Measurements from ENCODE around the gene ZNF775.

ZNF775 gene

DNA sequence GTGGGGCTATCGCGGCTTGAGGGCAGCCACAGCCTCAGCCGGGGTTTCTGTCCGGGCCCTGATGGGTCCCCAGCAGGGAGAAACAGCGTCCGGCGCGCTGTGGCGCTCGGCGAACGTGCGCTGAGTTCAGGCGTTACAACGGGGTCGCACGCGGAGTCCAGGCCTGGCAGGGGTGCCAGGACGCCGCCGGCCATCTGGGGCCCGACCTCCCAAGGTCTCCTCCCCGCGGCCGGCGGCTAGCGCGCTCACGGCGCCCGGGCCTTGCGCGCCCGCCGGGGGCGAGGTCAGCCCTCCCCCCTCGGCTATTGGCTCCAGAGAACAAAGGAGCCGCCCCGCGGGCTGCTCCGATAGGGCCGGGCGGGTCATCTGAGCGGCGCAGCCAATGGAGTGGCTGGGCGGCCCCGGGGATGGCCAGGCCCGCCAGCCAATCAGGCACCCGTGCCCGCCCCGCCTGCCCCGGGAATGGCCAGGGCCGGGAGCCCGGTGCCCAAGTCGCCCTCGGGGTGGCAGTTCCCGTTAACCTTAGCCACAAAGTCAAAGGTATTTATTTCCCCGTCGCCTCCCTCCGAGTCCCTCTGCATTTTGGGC, at the start of gene ZNF775:
ZNF775 (plus strand) TSS at position 478 of the 588 bp plus-strand sequence. CDS start 9,141 bp downstream, outside the sequence.
- peak; percentile 81 for DNase-seq (ENCODE audit: low read depth)

DNA sequence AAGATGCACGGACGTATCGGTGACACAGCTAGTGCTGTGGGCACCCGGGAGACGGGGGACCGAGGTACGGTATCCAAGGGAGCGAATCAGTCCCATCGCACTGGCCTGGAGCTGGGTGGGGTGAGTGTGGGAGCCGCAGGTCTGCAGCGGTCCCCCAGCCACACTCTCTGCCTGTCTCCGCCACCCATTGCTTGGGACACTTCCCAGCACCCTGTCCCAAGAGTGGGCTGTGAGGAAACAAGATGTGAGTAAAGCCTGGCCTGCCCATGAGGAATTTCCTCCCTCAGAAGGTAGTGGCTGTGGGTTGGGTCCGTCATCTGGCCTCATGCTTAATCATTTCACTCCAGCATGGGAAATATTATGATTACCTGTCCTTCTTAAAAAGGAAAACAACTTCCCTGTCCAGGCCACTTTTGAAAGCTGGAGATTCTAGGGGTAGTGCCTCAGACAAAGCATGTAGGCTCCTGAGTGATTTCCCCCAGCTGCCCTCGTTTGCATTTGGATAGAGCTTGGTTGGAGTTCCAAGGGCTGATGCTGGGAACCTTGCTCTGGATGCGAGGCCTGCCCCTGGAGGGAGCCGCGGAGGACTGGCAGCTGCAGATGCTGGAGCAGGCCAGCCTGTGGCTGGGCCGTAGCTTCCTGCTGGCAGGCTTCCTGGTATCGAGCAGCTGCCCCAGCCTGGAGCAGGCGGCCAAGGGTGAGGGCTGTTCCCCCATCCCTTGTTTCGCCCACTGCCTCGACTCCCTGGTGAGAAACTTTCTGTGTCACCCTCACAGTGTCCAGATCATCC, 49.6 kb upstream of the ZNF775 start:
- DNase-seq (ENCODE audit: low read depth), result no peak

DNA sequence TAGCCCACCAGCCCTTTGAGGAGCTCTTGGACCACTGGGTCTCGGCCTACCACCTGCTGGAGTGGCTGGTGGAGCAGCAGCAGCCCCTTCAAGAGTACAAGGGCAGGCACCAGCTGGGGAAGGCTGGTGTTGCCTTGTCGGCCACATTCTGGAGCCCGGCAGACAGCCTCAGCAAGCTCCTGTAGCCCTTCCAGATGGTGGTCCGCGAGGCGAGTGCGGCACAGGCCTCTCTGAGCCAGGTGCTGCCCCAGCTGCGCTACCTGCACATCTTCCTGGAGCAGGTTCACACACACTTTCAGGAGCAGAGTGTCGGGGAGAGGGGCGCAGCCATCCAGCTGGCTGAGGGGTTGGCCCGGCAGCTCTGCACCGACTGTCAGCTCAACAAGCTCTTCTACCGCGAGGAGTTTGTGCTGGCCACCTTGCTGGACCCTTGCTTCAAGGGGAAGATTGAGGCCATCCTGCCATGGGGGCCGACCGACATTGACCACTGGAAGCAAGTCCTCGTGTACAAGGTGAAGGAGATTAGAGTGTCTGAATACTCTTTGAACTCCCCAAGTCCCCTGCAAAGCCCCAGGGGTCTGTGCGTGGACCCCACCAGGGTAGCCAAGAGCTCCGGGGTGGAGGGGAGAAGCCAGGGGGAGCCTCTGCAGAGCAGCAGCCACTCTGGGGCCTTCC, 48.8 kb upstream of the ZNF775 start:
- no peak for DNase-seq (ENCODE audit: low read depth)

DNA sequence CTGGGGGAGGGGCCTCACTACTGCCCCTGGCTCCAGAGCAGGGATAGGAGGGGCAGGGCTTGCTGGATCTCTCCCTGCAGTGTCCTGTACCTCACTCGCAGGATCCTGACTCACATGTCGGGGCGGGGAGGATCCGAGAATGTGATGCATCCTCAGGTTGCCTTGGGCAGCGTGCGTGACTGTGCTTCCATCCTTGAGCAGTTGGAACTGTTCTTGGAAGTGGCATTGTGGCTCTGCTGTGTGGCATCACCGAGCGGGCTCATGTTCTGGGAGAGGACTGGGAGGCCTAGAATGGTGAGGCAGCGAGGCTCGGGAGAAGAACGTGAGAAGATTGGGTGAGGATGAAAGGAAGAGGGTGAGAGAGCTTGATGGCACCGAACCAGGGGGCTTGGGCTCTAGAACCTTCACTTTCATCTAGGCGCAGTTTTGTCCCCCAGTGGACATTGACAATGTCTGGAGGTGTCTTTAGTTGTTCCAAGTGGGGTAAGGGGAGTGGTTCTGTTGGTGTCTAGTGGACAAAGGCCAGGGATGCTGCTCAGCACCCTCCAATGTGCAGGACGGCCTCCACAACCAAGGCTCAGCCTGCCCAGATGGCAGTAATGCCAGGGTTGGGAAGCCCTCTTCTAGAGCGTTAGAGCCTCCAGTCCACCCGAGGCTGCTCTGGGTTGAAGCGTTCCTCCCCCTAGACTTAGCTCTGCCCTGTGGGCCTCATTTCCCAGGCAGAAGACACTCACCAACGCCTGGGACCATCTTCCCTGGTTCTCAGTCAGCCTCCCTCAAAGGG, 46.1 kb upstream of the ZNF775 start:
- no peak for DNase-seq (ENCODE audit: low read depth)

DNA sequence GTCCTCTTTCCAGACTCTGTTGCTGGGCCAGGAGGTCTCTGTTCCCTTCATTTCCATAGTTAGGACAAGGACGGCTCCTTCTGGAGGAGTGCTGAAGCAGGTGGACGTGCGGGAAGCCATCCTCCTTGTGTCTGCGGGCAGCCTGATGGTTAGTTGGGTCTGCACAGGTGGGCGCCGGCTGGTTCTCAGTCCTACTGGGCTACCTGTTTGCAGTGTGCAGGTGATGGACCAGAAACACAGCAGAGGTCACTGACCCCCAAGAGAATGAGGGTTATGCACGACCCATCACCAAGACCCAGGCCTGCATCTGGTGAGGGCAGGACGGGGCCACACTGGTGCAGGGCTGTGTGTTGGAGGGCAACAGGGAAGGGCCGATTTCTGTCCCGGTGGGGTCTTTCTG, 45.5 kb upstream of the ZNF775 start:
- no peak for DNase-seq (ENCODE audit: low read depth)

DNA sequence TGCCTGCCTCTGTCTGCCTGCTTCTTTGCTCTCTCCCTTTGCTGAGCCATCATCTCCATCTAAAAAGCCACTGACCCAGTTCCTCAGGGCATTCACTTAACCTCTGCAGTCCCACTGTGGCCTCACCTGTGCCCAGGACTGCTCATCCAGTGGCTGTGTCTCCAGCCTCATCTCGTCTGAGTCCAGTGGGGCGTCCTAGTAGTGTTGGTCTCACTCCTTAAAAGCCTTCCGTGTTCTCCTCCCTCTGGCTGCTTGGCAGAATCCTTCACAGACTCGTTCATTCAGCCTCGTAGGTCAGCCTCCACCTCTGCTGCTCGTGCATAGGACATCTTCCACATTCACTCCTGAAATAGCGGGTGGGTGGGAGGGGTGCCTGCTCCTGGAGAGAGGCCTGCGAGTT, 45.0 kb upstream of the ZNF775 start:
- DNase-seq (ENCODE audit: low read depth), result no peak

DNA sequence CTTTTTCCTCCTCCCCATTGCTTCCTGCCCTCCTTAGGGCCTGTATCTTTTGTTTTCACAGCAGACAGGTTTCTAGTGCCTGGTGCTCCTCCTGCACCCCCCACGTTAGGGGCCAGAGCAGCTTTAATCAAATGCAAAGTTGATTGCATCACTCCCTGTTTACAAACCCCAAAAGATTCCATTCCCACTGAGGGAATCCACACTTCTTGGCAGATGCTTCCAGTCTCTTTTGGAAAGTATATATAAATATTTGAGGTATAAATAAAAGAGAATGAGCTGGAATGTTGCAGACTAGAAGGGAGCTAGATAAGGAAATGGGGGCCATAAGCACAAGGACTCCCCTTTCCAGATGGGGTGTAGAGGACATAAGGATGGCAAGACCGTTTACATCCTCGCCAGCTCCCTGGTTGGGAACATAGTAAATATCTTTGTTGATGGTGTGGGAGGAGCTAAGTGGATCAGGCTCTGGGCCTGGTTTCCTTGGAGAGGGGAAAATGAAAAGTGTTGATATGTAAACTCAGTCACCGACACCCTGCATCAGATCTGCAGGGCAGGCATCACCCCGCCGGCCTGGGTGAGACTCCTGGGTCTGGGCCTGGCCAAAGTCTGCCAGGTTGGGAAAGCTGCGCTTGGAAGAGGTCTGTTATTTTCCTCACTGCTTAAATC, 43.9 kb upstream of the ZNF775 start:
- no peak for DNase-seq (ENCODE audit: low read depth)

DNA sequence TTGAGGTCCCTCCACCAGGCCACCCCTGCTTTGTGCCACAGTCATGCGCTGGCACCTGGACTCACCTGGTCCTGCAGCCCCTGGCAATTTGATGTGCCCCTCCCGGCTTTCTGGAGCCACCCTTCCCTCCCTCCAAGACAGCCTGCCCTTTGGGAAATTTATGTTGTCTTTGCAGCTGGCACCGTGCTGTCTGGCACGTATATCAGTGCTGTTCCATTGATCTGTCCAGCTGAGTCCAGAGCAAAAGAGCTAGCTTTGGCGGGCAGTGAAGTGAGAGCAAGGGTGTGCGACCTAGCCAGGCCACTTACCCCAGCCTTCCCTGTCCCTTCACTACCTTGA, 43.4 kb upstream of the ZNF775 start:
- DNase-seq (ENCODE audit: low read depth), result no peak

DNA sequence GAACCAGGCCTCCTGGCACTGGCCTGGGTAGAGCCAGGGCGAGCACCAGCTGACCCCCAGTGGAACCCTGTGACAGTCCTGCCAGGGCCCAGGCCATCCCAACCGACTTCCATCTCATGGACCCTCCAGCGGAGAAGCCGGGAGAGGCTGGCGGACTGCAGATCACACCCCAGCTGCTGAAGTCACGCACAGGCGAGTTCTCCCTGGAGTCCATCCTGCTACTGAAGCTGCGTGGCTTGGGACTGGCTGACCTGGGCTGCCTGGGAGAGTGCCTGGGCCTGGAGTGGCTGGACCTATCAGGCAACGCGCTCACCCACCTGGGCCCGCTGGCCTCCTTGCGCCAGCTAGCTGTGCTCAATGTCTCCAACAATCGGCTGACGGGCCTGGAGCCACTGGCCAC, 42.4 kb upstream of the ZNF775 start:
- DNase-seq (ENCODE audit: low read depth), result no peak

DNA sequence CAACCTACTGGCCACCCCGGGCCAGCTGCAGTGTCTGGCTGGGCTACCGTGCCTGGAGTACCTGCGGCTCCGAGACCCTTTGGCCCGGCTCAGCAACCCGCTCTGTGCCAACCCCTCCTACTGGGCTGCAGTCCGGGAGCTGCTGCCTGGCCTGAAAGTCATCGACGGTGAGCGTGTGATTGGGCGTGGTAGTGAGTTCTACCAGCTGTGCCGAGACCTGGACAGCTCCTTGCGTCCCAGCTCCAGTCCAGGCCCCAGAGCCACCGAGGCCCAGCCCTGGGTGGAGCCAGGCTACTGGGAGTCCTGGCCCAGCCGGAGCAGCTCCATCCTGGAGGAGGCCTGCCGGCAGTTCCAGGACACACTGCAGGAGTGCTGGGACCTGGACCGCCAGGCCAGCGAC, 42.0 kb upstream of the ZNF775 start:
- no peak for DNase-seq (ENCODE audit: low read depth)

DNA sequence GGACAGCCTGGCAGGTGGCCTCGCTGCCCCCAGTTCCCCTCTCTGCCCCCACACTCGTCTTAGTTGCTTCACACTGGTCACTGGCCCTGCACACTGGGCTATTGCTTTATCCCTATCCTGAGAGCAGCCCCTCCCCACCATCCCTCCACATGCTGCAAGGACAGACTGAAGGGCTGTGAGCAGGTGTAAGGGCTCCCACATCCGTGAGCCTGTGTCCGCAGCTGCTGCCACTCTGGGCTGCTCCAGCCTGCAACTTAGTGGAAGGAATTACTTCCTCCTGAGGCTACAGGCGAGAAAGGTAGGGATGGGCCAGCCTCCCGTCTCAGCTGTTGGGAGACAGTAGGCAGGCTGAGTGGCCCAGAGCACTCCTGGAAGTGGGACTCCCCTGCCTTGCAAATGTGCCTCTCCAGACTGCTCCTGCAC, 41.5 kb upstream of the ZNF775 start:
- DNase-seq (ENCODE audit: low read depth), result no peak

DNA sequence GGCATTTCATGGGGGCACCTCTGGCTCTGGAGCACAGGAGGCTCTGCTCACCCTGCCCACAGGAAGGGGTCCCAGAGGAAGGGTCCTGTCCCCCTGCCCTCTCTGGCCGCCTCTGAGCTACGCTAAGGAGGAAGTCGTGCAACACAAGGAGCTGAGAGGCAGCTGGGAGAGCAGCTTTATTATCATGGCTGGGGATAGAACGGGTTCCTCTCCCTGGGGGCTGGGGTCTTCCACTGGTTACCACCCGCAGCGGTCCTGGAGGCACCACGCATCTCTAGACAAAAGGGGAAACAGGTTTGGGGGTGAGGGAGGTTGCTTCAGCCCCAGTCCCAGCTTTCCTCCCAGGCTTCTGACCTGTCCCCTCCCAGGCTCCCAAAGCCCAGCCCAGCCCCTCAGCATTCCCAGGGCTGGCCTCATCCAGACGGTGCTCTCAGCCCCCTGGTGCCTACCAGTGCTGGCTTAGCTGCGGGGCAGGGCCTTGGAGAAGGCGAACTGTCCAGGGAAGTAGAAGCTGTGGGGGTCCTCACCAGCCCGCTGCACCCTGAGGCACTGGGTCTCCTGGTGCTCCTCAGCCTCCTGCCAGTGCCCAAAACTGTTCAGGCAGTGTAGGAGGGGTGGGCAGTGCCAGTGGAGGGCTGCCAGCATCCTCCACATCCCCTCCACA, 40.8 kb upstream of the ZNF775 start:
- DNase-seq (ENCODE audit: low read depth), result no peak

DNA sequence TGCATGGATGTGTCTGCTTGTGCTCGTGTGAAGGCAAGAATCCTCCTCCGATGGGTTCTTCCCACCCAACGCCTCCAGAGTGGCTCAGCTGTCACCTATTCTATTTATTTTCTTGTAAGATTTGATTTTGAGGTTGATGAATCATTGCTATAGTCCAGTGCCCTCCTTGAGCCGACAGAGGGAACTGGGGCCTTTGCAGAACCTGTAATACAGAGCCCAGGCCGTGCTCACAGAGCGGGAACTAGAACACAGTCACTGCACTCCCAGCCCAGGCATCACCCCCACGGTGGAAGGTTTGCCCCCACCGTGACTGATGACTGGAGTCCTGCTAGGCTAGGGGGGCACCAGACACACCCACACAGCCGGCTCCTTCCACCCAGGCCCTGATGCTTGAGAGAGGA, 39.7 kb upstream of the ZNF775 start:
- no peak for DNase-seq (ENCODE audit: low read depth)

DNA sequence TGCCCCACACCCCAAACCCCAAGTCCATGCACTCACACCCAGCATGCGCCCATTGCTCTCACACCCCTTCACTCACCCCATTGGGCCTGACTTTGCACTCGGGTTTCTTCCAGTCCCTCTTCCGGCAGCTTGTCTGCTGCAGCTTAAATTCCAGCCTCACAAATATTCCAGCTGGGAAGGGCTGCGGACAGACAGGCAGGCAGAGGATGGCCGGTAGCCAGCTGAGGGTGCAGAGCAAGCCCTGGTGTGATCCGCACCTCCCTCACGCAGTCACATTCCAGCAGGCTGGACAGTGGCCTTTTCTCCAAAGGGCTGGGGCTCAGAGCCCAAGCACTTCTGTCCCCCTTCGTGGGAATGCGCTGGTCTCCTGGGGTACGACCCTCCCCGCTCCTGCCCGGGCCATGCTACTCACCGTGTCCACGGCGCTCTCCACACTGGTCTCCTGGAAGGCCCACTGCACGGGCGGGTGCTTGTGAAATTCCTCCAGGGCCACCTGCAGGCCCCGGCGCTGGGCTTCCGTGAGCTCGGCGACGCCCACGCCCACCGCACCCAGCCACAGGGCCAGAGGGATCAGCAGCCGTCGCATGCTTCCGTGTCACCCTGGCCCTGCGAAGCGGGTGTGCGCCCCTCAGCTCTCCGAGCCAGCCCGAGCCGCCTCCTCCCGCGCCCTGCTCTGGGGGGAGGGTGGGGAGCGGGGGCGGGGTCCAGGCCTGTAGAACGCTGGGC, 38.9 kb upstream of the ZNF775 start:
- no peak for DNase-seq (ENCODE audit: low read depth)

DNA sequence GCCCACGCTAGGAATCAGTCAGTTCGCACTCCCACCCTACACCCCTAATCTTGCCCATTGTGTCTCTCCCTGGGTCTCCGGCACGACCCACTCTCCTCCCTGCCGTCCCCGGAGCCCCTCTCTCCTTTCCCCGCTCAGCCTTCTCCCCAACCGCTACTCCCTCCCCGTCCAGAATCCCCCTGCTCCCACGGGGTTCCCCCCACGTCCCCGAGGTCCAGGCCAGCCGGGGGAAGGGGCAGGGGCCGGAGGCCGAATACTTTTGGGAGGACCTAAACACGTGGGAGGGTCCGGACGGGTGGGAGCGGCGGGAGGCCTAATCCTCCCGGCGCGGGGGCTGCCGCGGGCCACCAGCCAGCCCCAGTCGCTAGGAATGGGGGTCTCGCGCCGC, 38.3 kb upstream of the ZNF775 start:
- DNase-seq (ENCODE audit: low read depth), result no peak

DNA sequence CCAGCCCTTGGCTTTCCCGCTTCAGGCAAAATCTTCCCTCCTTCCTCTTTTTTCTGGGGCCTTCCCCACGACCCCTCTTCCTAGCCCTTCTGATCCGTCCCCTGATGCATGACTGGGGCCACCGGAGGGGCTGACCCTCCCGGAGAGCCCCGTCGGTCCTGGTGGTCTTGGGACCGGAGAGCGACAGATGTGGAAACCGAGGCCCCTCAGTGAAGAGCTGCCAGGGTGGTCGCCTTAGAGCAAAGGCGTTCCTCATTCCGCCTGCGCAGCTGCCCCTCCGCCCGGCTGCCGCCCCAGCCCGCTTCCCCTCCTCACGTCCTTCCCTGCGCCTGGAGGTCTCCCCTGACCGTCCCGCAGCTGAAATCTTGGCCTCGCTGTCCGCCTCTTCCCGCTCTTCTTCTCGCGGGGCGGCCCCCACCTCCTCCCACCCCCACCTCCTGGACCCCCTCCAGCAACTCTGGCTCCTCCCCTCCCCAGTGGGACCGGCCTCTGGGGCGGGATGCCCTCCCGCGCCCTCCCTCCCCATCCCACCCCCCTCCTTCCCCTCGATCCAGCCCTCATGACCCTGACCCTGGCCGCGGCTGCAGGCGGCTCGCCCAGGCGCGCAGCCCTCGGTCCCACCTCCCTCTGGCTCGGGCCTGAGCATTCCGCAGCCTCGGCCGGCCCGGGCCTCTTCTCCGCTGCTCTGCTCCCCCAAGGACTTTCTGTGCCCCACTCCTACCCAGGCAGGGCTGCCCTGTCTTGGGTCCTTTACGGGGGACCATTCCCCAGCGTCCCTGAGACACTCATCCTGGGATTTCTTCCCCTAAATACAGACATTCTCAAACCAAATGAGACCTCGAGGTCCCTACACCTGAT, 37.6 kb upstream of the ZNF775 start, which contains the start of gene RARRES2:
RARRES2 (minus strand) TSS at position 367 of the 858 bp plus-strand sequence. CDS start 1,020 bp downstream, outside the sequence.
- no peak for DNase-seq (ENCODE audit: low read depth)

DNA sequence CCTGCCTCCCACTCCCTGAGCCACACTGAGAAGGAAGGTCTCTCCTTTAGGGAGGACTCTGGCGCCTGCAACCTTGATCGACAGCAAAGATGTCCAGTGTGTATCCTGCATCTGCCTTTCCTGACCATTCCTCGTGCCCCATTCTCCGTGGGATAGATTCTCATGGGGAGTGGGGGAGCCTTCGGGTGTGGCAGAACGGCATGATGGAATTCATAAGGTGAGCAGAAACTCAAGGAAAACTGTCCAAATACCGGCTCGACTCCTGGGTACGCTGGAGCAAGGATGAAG, 37.1 kb upstream of the ZNF775 start:
- DNase-seq (ENCODE audit: low read depth), result no peak

DNA sequence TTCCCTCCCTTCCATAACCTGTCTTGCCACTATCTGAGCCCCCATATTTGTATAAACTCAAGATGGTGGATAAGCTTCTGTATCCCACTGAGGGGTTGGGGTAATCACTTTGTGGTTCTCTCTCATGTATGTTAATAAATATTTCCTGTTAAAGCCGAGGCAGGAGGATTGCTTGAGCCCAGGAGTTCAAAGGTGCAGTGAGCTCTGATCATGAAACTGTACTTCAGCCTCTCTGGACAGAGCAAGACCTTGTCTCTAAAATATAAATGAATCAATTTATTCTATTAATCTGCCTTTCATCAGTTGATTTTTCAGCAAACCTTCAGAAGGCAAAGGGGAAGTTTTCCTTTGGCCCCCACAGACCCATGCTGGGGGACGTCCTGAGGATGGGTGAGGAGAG, 35.9 kb upstream of the ZNF775 start:
- DNase-seq (ENCODE audit: low read depth), result no peak

DNA sequence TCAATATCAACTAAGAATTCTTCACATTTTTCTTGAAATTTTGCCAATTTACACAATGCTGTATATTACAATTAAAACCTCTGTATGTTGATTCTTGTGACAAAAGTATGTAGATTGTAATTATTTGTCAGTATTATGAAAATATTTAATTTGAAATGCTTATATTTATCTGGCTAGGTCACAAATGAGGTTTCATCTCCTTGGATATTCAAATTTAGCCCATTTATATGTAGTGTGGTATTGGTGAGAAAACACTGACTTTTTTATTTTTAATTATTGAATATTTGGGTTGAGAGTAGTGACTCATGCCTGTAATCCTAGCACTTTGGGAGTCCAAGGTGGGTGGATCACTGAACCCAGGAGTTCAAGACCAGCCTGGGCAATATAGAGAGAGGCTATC, 34.8 kb upstream of the ZNF775 start:
- no peak for DNase-seq (ENCODE audit: low read depth)

DNA sequence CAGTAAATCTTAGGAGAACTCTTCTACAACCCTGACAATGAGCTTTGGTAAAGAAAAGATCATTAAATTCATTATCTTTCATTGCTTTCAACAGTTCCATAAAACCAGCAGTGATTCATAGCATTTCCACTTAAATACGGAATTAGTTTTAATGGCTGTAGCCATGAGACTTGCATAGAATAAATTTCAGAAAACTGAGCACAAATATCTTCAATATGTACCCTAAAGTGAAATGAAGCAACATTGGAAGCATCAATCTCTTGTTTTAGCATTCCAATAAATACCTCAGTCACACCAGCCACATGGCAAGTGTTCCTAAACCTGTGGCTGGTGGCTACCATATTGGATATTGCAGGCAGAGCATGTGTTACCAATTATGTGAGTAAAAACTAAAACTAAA, 34.1 kb upstream of the ZNF775 start:
- no peak for DNase-seq (ENCODE audit: low read depth)

Measured in stimulated activated CD8-positive, alpha-beta memory T cell treated with anti-CD3 and anti-CD28 coated beads, Interleukin-7, amount 100 ng/mL, for 24 hours (primary cell).